HepG2 (cell line): ENCODE measurements around the gene JMJD1C. TPM values are rescaled to one million over a fixed set of nuclear protein-coding genes. Genes with fewer than 3 reads are reported as not detected.
A peak's percentile ranks its signal among the peaks of the same experiment; 100 is the strongest.

Source experiments
- ATAC-seq: fragments of 200-7000 bp; cut with Tn5 transposase; 3 replicates; pipeline ENCODE4 v1.9.1; 2020; ENCODE audit warnings: mild to moderate bottlenecking, moderate library complexity
- BruUV-seq: library from RNA; stranded (reverse); fragments of 400-500 nt; replicated peaks from 2 replicates; lab custom pipeline; 2021; lab: Mats Ljungman, UMichigan
- CTCF ChIA-PET: fragments of 300-600 bp; formaldehyde crosslinking; extraction: SDS; loops from one replicate; lab custom pipeline; 2021; ENCODE audit warnings: low total read pairs, inconsistent platforms, low intra/inter-chr PET ratio; lab: Yijun Ruan, JAX
- POLR2A ChIA-PET: fragments of 350-600 bp; sonication (Branson Sonifier 250); formaldehyde crosslinking; loops from one replicate; lab custom pipeline; 2020; ENCODE audit warnings: antibody characterized with exemption, inconsistent platforms; lab: Yijun Ruan, JAX
- DNase-seq: peaks from one replicate; pipeline ENCODE4 v3.0.0-alpha.2; 2015; ENCODE audit warnings: low spot score
- FAIRE-seq: peaks from 3 replicates; lab custom pipeline; 2011; peaks lifted over from hg19 to GRCh38; lab: Jason Lieb, UNC
- H2AFZ ChIP-seq: one replicate; pipeline ENCODE4 v1.6.1; 2011; ENCODE audit warnings: low read length, inconsistent platforms
- H3K27ac ChIP-seq: fragments of 300-600 bp; 3 replicates; pipeline ENCODE4 v1.8.0; 2011; ENCODE audit warnings: mixed run types, mild to moderate bottlenecking, mixed read lengths, low read length, inconsistent platforms; ENCODE audit not compliant: insufficient read depth; ENCODE audit errors: extremely low read length
- H3K27me3 ChIP-seq, 2 experiments: fragments of 200-600 bp in 1 of 2; 2 replicates in 1 of 2; 3 replicates in 1 of 2; pipeline versions ENCODE4 v1.6.0 to v1.8.0; 2011; ENCODE audit warnings: low read length in 2 of 2, mild to moderate bottlenecking in 2 of 2, moderate library complexity in 2 of 2, inconsistent platforms in 1 of 2; ENCODE audit not compliant: insufficient read depth in 2 of 2, control insufficient read depth in 1 of 2
- H3K36me3 ChIP-seq, 2 experiments: fragments of 200-600 bp in 1 of 2; replicated peaks in 1 of 2; 2 replicates in 1 of 2; 3 replicates in 1 of 2; pipeline versions ENCODE4 v1.5.1 to v1.8.0; 2011; ENCODE audit warnings: low read length in 2 of 2, inconsistent platforms in 1 of 2; ENCODE audit not compliant: insufficient read depth in 2 of 2, control insufficient read depth in 1 of 2
- H3K4me1 ChIP-seq: 2 replicates; pipeline ENCODE4 v1.5.1; 2012; ENCODE audit warnings: low read length, inconsistent platforms; ENCODE audit not compliant: insufficient read depth
- H3K4me2 ChIP-seq: 2 replicates; pipeline ENCODE4 v1.6.0; 2011; ENCODE audit warnings: low read depth, low read length, inconsistent platforms
- H3K4me3 ChIP-seq, 3 experiments: fragments of 200-600 bp in 1 of 3; sonication (generic), shearing (Covaris generic) in 1 of 3; replicated peaks in 1 of 3; 2 replicates each; pipeline ENCODE4 v1.5.1; 2011 to 2016; ENCODE audit warnings: low read length in 3 of 3, inconsistent platforms in 2 of 3, low read depth in 2 of 3, mild to moderate bottlenecking in 2 of 3, control low read depth in 1 of 3, mixed read lengths in 1 of 3; ENCODE audit not compliant: insufficient read depth in 1 of 3
- H3K79me2 ChIP-seq: one replicate; pipeline ENCODE4 v1.6.1; 2011; ENCODE audit warnings: low read length, inconsistent platforms; ENCODE audit not compliant: insufficient read depth
- H3K9ac ChIP-seq: 2 replicates; pipeline ENCODE4 v1.6.0; 2011; ENCODE audit warnings: mild to moderate bottlenecking, low read depth, low read length, inconsistent platforms; ENCODE audit not compliant: insufficient read depth
- H3K9me3 ChIP-seq: 2 replicates; pipeline ENCODE4 v1.5.1; 2012; ENCODE audit warnings: mild to moderate bottlenecking, low read length
- H4K20me1 ChIP-seq: 2 replicates; pipeline ENCODE4 v1.6.0; 2011; ENCODE audit warnings: inconsistent platforms, mild to moderate bottlenecking, low read length, moderate library complexity; ENCODE audit not compliant: insufficient read depth
- RAD51 ChIP-seq: fragments of 450-650 bp; IDR thresholded peaks from 2 replicates; pipeline ENCODE4 v1.6.1; 2016; ENCODE audit warnings: borderline replicate concordance
- WGBS: methylation state at CpG from one replicate; pipeline ENCODE4 v1.1.6; 2017; ENCODE audit warnings: low lambda C conversion rate; 5-methylcytosine and 5-hydroxymethylcytosine counted together
- in situ Hi-C: cut with HindIII; loops from 2 replicates; pipeline ENCODE4 v1.10.0; 2017; ENCODE audit warnings: low pct_unique_long_range_greater_than_20kb; ENCODE audit not compliant: extremely low pct_ligation_motif_present
- intact Hi-C: fragments of 100-400 bp; cut with micrococcal nuclease; formaldehyde crosslinking; loops from one replicate; pipeline ENCODE4 v1.10.0; 2022; ENCODE audit not compliant: unreplicated experiment
- polyA plus RNA-seq, 8 experiments: library from polyadenylated mRNA; depleted of rRNA in 3 of 8; stranded (reverse) in 7 of 8; unstranded in 1 of 8; fragments of >200 nt; fragmentation: Illumina TruSeq in 4 of 8; extraction: Trizol in 4 of 8; gene quantifications; 2 replicates each; pipeline versions ENCODE4 v1.2.1 to v1.2.3, GENCODE V29; 2011 to 2016; ENCODE audit warnings: low read depth in 4 of 8, missing spikeins in 1 of 8, mixed read lengths in 1 of 8; ENCODE audit not compliant: insufficient read depth in 1 of 8
- total RNA-seq, 5 experiments: library from RNA; depleted of rRNA; stranded (reverse); fragments of >200 nt; fragmentation: Illumina TruSeq; extraction: Trizol; gene quantifications; 2 replicates each; pipeline ENCODE4 v1.2.3, GENCODE V29; 2016; ENCODE audit warnings: low read depth in 1 of 5
- TF ChIP-seq, protein P1 (sequence below), 2 experiments: sonication (generic) in 1 of 2; formaldehyde crosslinking in 1 of 2; IDR thresholded peaks; 2 replicates each; pipeline versions ENCODE4 v1.4.0 to v1.6.1; 2016 to 2020; ENCODE audit warnings: borderline replicate concordance in 1 of 2, low read depth in 1 of 2, mild to moderate bottlenecking in 1 of 2, missing genetic modification reagents in 1 of 2
- TF ChIP-seq, protein P2 (sequence below): sonication (generic); formaldehyde crosslinking; IDR thresholded peaks from 2 replicates; pipeline ENCODE4 v1.5.0; 2020; ENCODE audit warnings: mild to moderate bottlenecking, missing genetic modification reagents

Gene JMJD1C
- total and polyA plus RNA-seq, 2 of the 13 experiments (the other 11 are each of a cell fraction or from before 2014, with no cell fraction given): 42.3 to 42.7 TPM

DNA sequence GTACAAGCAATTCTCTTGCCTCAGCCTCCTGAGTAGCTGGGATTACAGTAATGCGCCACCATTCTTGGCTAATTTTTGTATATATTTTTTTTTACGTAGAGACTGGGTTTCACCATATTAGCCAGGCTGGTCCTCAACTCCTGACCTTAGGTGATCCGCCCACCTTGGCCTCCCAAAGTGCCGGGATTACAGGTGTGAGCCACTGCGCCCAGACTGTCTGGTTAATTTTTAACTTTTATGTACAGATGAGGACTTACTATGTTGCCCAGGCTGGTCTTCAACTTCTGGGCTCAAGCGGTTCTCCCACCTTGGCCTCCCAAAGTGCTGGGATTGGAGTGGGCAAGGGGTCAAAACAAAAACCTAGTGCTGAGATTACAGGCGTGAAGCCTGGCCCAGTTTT, 101.8 kb downstream of the JMJD1C start:
- H3K27me3 ChIP-seq: no peaks in the 10 kb centered on the region; a peak in 1 of 5 replicates
- H3K4me2 ChIP-seq: no peak overlapping the region
- no TSS peak for BruUV-seq
- H3K36me3 ChIP-seq: no peaks in the 10 kb centered on the region
- TF ChIP-seq RAD51: no peak
- TF ChIP-seq, protein P1, sequence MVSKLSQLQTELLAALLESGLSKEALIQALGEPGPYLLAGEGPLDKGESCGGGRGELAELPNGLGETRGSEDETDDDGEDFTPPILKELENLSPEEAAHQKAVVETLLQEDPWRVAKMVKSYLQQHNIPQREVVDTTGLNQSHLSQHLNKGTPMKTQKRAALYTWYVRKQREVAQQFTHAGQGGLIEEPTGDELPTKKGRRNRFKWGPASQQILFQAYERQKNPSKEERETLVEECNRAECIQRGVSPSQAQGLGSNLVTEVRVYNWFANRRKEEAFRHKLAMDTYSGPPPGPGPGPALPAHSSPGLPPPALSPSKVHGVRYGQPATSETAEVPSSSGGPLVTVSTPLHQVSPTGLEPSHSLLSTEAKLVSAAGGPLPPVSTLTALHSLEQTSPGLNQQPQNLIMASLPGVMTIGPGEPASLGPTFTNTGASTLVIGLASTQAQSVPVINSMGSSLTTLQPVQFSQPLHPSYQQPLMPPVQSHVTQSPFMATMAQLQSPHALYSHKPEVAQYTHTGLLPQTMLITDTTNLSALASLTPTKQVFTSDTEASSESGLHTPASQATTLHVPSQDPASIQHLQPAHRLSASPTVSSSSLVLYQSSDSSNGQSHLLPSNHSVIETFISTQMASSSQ (IDR thresholded peaks at IDR 0.05; ENCODE audit: low read depth): 0 out of 2 replicates have a peak, but pooled peaks have one; percentile 30
- TF ChIP-seq, protein P1 (CRISPR knock-in tag; IDR thresholded peaks at IDR 0.05; ENCODE audit: borderline replicate concordance): no peak
- TF ChIP-seq, protein P2, sequence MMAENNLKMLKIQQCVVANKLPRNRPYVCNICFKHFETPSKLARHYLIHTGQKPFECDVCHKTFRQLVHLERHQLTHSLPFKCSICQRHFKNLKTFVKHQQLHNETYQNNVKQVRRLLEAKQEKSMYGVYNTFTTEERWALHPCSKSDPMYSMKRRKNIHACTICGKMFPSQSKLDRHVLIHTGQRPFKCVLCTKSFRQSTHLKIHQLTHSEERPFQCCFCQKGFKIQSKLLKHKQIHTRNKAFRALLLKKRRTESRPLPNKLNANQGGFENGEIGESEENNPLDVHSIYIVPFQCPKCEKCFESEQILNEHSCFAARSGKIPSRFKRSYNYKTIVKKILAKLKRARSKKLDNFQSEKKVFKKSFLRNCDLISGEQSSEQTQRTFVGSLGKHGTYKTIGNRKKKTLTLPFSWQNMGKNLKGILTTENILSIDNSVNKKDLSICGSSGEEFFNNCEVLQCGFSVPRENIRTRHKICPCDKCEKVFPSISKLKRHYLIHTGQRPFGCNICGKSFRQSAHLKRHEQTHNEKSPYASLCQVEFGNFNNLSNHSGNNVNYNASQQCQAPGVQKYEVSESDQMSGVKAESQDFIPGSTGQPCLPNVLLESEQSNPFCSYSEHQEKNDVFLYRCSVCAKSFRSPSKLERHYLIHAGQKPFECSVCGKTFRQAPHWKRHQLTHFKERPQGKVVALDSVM (CRISPR knock-in tag): 0 out of 2 replicates have a peak, but pooled peaks have one; percentile 22
- 94% methylated on average over 7 of the region's 7 CpGs for WGBS
- intact Hi-C loops (loop anchor here (10.0 kb wide), 1 partner anchor 59 kb away; no protein-coding TSS in a partner anchor), in situ Hi-C loops (no loop called here)
- no peak overlapping the region for H2AFZ ChIP-seq
- ChIA-PET POLR2A (no interaction called here), CTCF (no interaction called here)
- H3K9ac ChIP-seq: no peak overlapping the region
- no peak for FAIRE-seq
- no peaks in the 10 kb centered on the region; the same call in 1 of the 2 replicates for H4K20me1 ChIP-seq
- H3K4me1 ChIP-seq: peaks cover 29% of the 10 kb centered on the region
- peaks cover 11% of the 10 kb centered on the region for H3K79me2 ChIP-seq
- H3K9me3 ChIP-seq: no peaks in the 10 kb centered on the region
- H3K4me3 ChIP-seq: no peak overlapping the region
- ATAC-seq: no peak
- no peak for DNase-seq
- no peak overlapping the region for H3K27ac ChIP-seq
